K562 (cell line): ENCODE data around the gene C3. TPM values are rescaled to one million over a fixed set of nuclear protein-coding genes. Genes with fewer than 3 reads are reported as not detected.
A peak's percentile ranks its signal among the peaks of the same experiment; 100 is the strongest.

Source experiments
- ARID2 ChIP-seq: fragments of 450-650 bp; IDR thresholded peaks from 2 replicates; pipeline ENCODE4 v1.6.1; 2017; ENCODE audit warnings: antibody characterized with exemption, mild to moderate bottlenecking
- ATF1 ChIP-seq, 2 experiments: fragments of 450-650 bp in 1 of 2; IDR thresholded peaks; 2 replicates each; pipeline ENCODE4 v1.6.1; 2016; ENCODE audit warnings: missing compliant biosample characterization in 1 of 2, missing genetic modification characterization in 1 of 2
- CBFA2T2 ChIP-seq: fragments of 450-650 bp; conservative IDR thresholded peaks from 2 replicates; pipeline ENCODE4 v1.6.1; 2017; ENCODE audit warnings: mild to moderate bottlenecking
- E2F5 ChIP-seq: sonication (generic); formaldehyde crosslinking; IDR thresholded peaks from 2 replicates; pipeline ENCODE4 v1.8.0; 2022; ENCODE audit warnings: mild to moderate bottlenecking, missing genetic modification reagents
- FOXM1 ChIP-seq, 2 experiments: fragments of 450-650 bp in 1 of 2; sonication (generic) in 1 of 2; formaldehyde crosslinking in 1 of 2; IDR thresholded peaks; 2 replicates each; pipeline versions ENCODE4 v1.6.1 to v1.9.0; 2017 to 2022; ENCODE audit warnings: low read depth in 2 of 2, mild to moderate bottlenecking in 2 of 2, missing genetic modification reagents in 1 of 2, moderate library complexity in 1 of 2
- HDAC8 ChIP-seq: fragments of 450-650 bp; IDR thresholded peaks from 2 replicates; pipeline ENCODE4 v1.6.1; 2016; ENCODE audit warnings: mild to moderate bottlenecking, missing genetic modification characterization, moderate library complexity, missing compliant biosample characterization
- HMGN3 ChIP-seq: IDR thresholded peaks from 2 replicates; pipeline ENCODE4 v1.6.1; 2011; ENCODE audit warnings: borderline replicate concordance, low read depth, mild to moderate bottlenecking, mixed read lengths, low read length; ENCODE audit not compliant: insufficient read length; ENCODE audit errors: extremely low read depth
- HOXB6 ChIP-seq: fragments of 250-450 bp; sonication (Bioruptor Pico); IDR thresholded peaks from 2 replicates; pipeline ENCODE4 v1.5.1; 2022; ENCODE audit warnings: mild to moderate bottlenecking, borderline replicate concordance
- MEIS2 ChIP-seq: fragments of 450-650 bp; IDR thresholded peaks from 2 replicates; pipeline ENCODE4 v1.6.1; 2014; ENCODE audit warnings: mild to moderate bottlenecking; ENCODE audit not compliant: partially characterized antibody
- MITF ChIP-seq: IDR thresholded peaks from 2 replicates; pipeline ENCODE4 v1.6.1; 2014; ENCODE audit warnings: antibody characterized with exemption
- MYBL2 ChIP-seq, 2 experiments: fragments of 450-650 bp in 1 of 2; sonication (generic) in 1 of 2; formaldehyde crosslinking in 1 of 2; IDR thresholded peaks; 2 replicates each; pipeline versions ENCODE4 v1.6.1 to v1.8.1; 2017 to 2022; ENCODE audit warnings: borderline replicate concordance in 1 of 2, inconsistent platforms in 1 of 2, low read depth in 1 of 2, mild to moderate bottlenecking in 1 of 2, missing genetic modification reagents in 1 of 2, moderate library complexity in 1 of 2
- NCOR1 ChIP-seq: fragments of 450-650 bp; IDR thresholded peaks from 2 replicates; pipeline ENCODE4 v1.6.1; 2016; ENCODE audit warnings: mild to moderate bottlenecking, moderate library complexity
- NR2F6 ChIP-seq: fragments of 450-650 bp; formaldehyde crosslinking; IDR thresholded peaks from 2 replicates; pipeline ENCODE4 v1.4.0; 2020; ENCODE audit warnings: mild to moderate bottlenecking
- RBBP5 ChIP-seq: fragments of 200-600 bp; sonication (generic); IDR thresholded peaks from 2 replicates; pipeline ENCODE4 v1.6.1; 2012; ENCODE audit warnings: borderline replicate concordance, mild to moderate bottlenecking, low read length, control low read depth, inconsistent platforms; ENCODE audit not compliant: insufficient read depth, poor library complexity, severe bottlenecking
- RCOR1 ChIP-seq, 2 experiments: IDR thresholded peaks; 2 replicates each; pipeline ENCODE4 v1.6.1; 2012; ENCODE audit warnings: low read depth in 2 of 2, low read length in 2 of 2, borderline replicate concordance in 1 of 2, improper control_type of control experiment in 1 of 2
- RFX1 ChIP-seq: fragments of 450-650 bp; IDR thresholded peaks from 2 replicates; pipeline ENCODE4 v1.6.1; 2016; ENCODE audit warnings: mild to moderate bottlenecking, moderate library complexity
- SMAD2 ChIP-seq: fragments of 150-350 bp; IDR thresholded peaks from 2 replicates; pipeline ENCODE4 v1.6.1; 2014; ENCODE audit warnings: low read depth, mild to moderate bottlenecking, low read length
- SMARCC2 ChIP-seq: fragments of 450-650 bp; IDR thresholded peaks from 2 replicates; pipeline ENCODE4 v1.6.1; 2017; ENCODE audit warnings: antibody characterized with exemption, moderate library complexity, mild to moderate bottlenecking, low read depth
- TAF15 ChIP-seq: fragments of 200-400 bp; formaldehyde crosslinking; IDR thresholded peaks from 2 replicates; pipeline ENCODE4 v1.6.1; 2017; ENCODE audit warnings: mild to moderate bottlenecking, low read depth, low read length, moderate library complexity
- TCFL5 ChIP-seq: fragments of 250-450 bp; sonication (Bioruptor Pico); conservative IDR thresholded peaks from 2 replicates; pipeline ENCODE4 v1.6.1; 2021; ENCODE audit warnings: mild to moderate bottlenecking, moderate library complexity, matching md5 sums
- U2AF1 ChIP-seq: fragments of 200-400 bp; formaldehyde crosslinking; optimal IDR thresholded peaks from 2 replicates; pipeline ENCODE3; 2017; ENCODE audit warnings: mild to moderate bottlenecking, low read depth, low read length, moderate library complexity
- ZFP91 ChIP-seq: sonication (generic); formaldehyde crosslinking; IDR thresholded peaks from 2 replicates; pipeline ENCODE4 v1.8.0; 2022; ENCODE audit warnings: mild to moderate bottlenecking, missing genetic modification reagents
- ZKSCAN8 ChIP-seq: fragments of 200-800 bp; sonication (Bioruptor generic); IDR thresholded peaks from 2 replicates; pipeline ENCODE4 v1.6.1; 2016; ENCODE audit warnings: missing genetic modification characterization, missing compliant biosample characterization
- ZNF217 ChIP-seq: sonication (generic); formaldehyde crosslinking; IDR thresholded peaks from 2 replicates; pipeline ENCODE4 v1.8.0; 2022; ENCODE audit warnings: mild to moderate bottlenecking, missing genetic modification reagents
- ZNF436 ChIP-seq: fragments of 250-450, 450-650 bp; sonication (Bioruptor Pico); formaldehyde crosslinking; IDR thresholded peaks from 2 replicates; pipeline ENCODE4 v1.7.0; 2020; ENCODE audit warnings: mild to moderate bottlenecking
- ZNF445 ChIP-seq: fragments of 250-450 bp; sonication (Bioruptor Pico); IDR thresholded peaks from 2 replicates; pipeline ENCODE4 v1.4.0; 2020; ENCODE audit warnings: low read depth, mild to moderate bottlenecking, moderate library complexity
- ZNF75A ChIP-seq: fragments of 450-650 bp; formaldehyde crosslinking; IDR thresholded peaks from 2 replicates; pipeline ENCODE4 v1.4.0; 2020; ENCODE audit warnings: mild to moderate bottlenecking
- polyA plus RNA-seq, 8 experiments: library from polyadenylated mRNA; depleted of rRNA in 4 of 8; stranded (reverse) in 5 of 8; unstranded in 3 of 8; fragments of >200 nt; fragmentation: Nextera tagmentation in 2 of 8; fragmentation: Illumina TruSeq in 1 of 8; extraction: Ambion mirVana in 2 of 8; extraction: Trizol in 1 of 8; gene quantifications; 2 replicates each; pipeline versions ENCODE4 v1.2.1 to v1.2.3, GENCODE V29; 2011 to 2014; ENCODE audit warnings: inconsistent platforms in 1 of 8, missing spikeins in 1 of 8
- total RNA-seq, 7 experiments: library from RNA; depleted of rRNA in 6 of 7; stranded (reverse); fragments of >200 nt in 6 of 7; fragmentation: Illumina TruSeq in 2 of 7; extraction: Trizol in 2 of 7; gene quantifications; 2 replicates each; pipeline versions ENCODE4 v1.2.1 to v1.2.3, GENCODE V29; 2011 to 2021; ENCODE audit warnings: low replicate concordance in 1 of 7

The C3 gene
- total and polyA plus RNA-seq, 9 of the 15 experiments (the other 6 are each of a cell fraction or from before 2014, with no cell fraction given) = 0.59 to 10.6 (median 2.2) TPM

GRCh38 chr19:6652805-6653094 is 67.7 kb downstream of the C3 start (continued):
- no peak for TF ChIP-seq RBBP5
- no peak for TF ChIP-seq ARID2
- TF ChIP-seq RCOR1 (IDR thresholded peaks at IDR 0.05; ENCODE audit: borderline replicate concordance in 1 of 2, low read depth in 2 of 2, low read length in 2 of 2) = peak in 1 of 2 experiments; percentile 40; a peak in 1 of 4 replicates
- no peak for TF ChIP-seq ZFP91 (CRISPR knock-in tag)
- TF ChIP-seq CBFA2T2 = peak; percentile 83
- TF ChIP-seq MEIS2 = peak; percentile 75
- TF ChIP-seq NR2F6 (CRISPR knock-in tag) = no peak
- no peak for TF ChIP-seq MYBL2 (IDR thresholded peaks at IDR 0.05; ENCODE audit: low read depth)
- TF ChIP-seq MYBL2 (CRISPR knock-in tag; IDR thresholded peaks at IDR 0.05; ENCODE audit: borderline replicate concordance) = no peak
- TF ChIP-seq U2AF1 = no peak
- no peak for TF ChIP-seq ZNF217 (CRISPR knock-in tag)
- TF ChIP-seq TAF15 = no peak
- peak; percentile 80 for TF ChIP-seq NCOR1
- TF ChIP-seq ZKSCAN8 (CRISPR knock-in tag) = no peak
- TF ChIP-seq HMGN3 = peak; percentile 28
- TF ChIP-seq E2F5 (CRISPR knock-in tag) = no peak
- TF ChIP-seq HDAC8 (tag) = no peak
- TF ChIP-seq SMAD2 = no peak
- no peak for TF ChIP-seq MITF
- TF ChIP-seq ZNF436 (CRISPR knock-in tag) = no peak
- no peak for TF ChIP-seq ZNF75A (CRISPR knock-in tag)
- TF ChIP-seq RFX1 = no peak
- TF ChIP-seq HOXB6 (CRISPR knock-in tag) = no peak
- TF ChIP-seq TCFL5 = no peak
- no peak for TF ChIP-seq ATF1 (CRISPR knock-in tag; IDR thresholded peaks at IDR 0.05)
- 0 out of 2 replicates have a peak, but pooled peaks have one; percentile 15 for TF ChIP-seq ATF1 (tag; IDR thresholded peaks at IDR 0.05)
- 0 out of 2 replicates have a peak, but pooled peaks have one; percentile 49 for TF ChIP-seq FOXM1 (IDR thresholded peaks at IDR 0.05; ENCODE audit: low read depth)
- TF ChIP-seq FOXM1 (CRISPR knock-in tag; IDR thresholded peaks at IDR 0.05; ENCODE audit: low read depth) = no peak
- TF ChIP-seq ZNF445 = no peak
- peak; percentile 89 for TF ChIP-seq SMARCC2
